H1 (cell line): ENCODE data around the gene BPI. TPM values are rescaled to one million over a fixed set of nuclear protein-coding genes. Genes with fewer than 3 reads are reported as not detected.

Experiments used
- CTCF ChIA-PET: fragments of 300-600 bp; sonication (Branson Sonifier 250); formaldehyde crosslinking; loops from one replicate; lab custom pipeline; 2021; ENCODE audit not compliant: partially characterized antibody; lab: Charles Lee
- POLR2A ChIA-PET: fragments of 300-600 bp; sonication (Branson Sonifier 250); formaldehyde crosslinking; loops from one replicate; lab custom pipeline; 2021; ENCODE audit warnings: inconsistent platforms; ENCODE audit not compliant: partially characterized antibody; lab: Charles Lee
- DNase-seq, 2 experiments: peaks; one replicate each; pipeline versions ENCODE4 v3.0.0 to v3.0.0-alpha.2; 2010 to 2022; ENCODE audit warnings: low spot score in 2 of 2, low read depth in 1 of 2, mixed read lengths in 1 of 2
- FAIRE-seq: peaks from 2 replicates; lab custom pipeline; 2011; peaks lifted over from hg19 to GRCh38; lab: Jason Lieb, UNC
- H2AFZ ChIP-seq: 2 replicates; pipeline ENCODE4 v1.8.1; 2012; ENCODE audit warnings: low read length, inconsistent platforms
- H2AK5ac ChIP-seq: 2 replicates; pipeline ENCODE4 v1.6.1; 2013; ENCODE audit warnings: low read depth, low read length
- H2BK120ac ChIP-seq: replicated peaks from 2 replicates; pipeline ENCODE3; 2013; ENCODE audit warnings: low read depth, low read length, inconsistent platforms
- H2BK12ac ChIP-seq: 2 replicates; pipeline ENCODE4 v1.6.1; 2013; ENCODE audit warnings: low read depth, low read length
- H2BK15ac ChIP-seq: 2 replicates; pipeline ENCODE4 v1.6.1; 2013; ENCODE audit warnings: low read length
- H2BK20ac ChIP-seq: 2 replicates; pipeline ENCODE4 v1.6.1; 2013; ENCODE audit warnings: low read length
- H2BK5ac ChIP-seq: 2 replicates; pipeline ENCODE4 v1.6.1; 2013; ENCODE audit warnings: low read depth, low read length
- H3K14ac ChIP-seq: 2 replicates; pipeline ENCODE4 v1.6.1; 2013; ENCODE audit warnings: inconsistent platforms; ENCODE audit not compliant: insufficient read length
- H3K18ac ChIP-seq: 2 replicates; pipeline ENCODE4 v1.6.1; 2013; ENCODE audit warnings: low read length; ENCODE audit errors: extremely low read depth
- H3K23ac ChIP-seq: 2 replicates; pipeline ENCODE4 v1.6.1; 2013; ENCODE audit warnings: inconsistent platforms; ENCODE audit not compliant: insufficient read length
- H3K23me2 ChIP-seq: 2 replicates; pipeline ENCODE4 v1.6.1; 2013; ENCODE audit warnings: low read depth, low read length
- H3K27ac ChIP-seq: 2 replicates; pipeline ENCODE4 v1.6.1; 2011; ENCODE audit warnings: low read depth, low read length, inconsistent platforms
- H3K27me3 ChIP-seq, 4 experiments: replicated peaks in 1 of 4; 1 replicate in 1 of 4; 2 replicates in 3 of 4; pipeline versions ENCODE4 v1.6.1 to v1.8.1; 2011 to 2013; ENCODE audit warnings: low read length in 3 of 4, mild to moderate bottlenecking in 3 of 4, inconsistent platforms in 2 of 4, mixed read lengths in 2 of 4, moderate library complexity in 1 of 4; ENCODE audit not compliant: control insufficient read depth in 3 of 4, insufficient read depth in 3 of 4; ENCODE audit errors: extremely low read depth in 1 of 4
- H3K36me3 ChIP-seq, 4 experiments: 2 replicates each; pipeline versions ENCODE4 v1.6.1 to v1.8.1; 2011 to 2013; ENCODE audit warnings: mild to moderate bottlenecking in 4 of 4, low read length in 3 of 4, moderate library complexity in 2 of 4, control low read depth in 1 of 4, inconsistent platforms in 1 of 4; ENCODE audit not compliant: insufficient read depth in 4 of 4, control insufficient read depth in 2 of 4
- H3K4ac ChIP-seq: replicated peaks from 2 replicates; pipeline ENCODE3; 2013; ENCODE audit warnings: low read length, low read depth, mixed read lengths, inconsistent platforms; ENCODE audit not compliant: insufficient read length
- H3K4me1 ChIP-seq, 4 experiments: replicated peaks in 1 of 4; 1 replicate in 1 of 4; 2 replicates in 3 of 4; pipeline versions ENCODE4 v1.6.1 to v1.8.1; 2011 to 2013; ENCODE audit warnings: low read length in 3 of 4, inconsistent platforms in 2 of 4, mixed read lengths in 1 of 4; ENCODE audit not compliant: insufficient read depth in 4 of 4, control insufficient read depth in 3 of 4
- H3K4me2 ChIP-seq, 2 experiments: 2 replicates each; pipeline versions ENCODE4 v1.6.1 to v1.8.1; 2011 to 2013; ENCODE audit warnings: low read depth in 2 of 2, low read length in 2 of 2, control low read depth in 1 of 2, inconsistent platforms in 1 of 2, mild to moderate bottlenecking in 1 of 2; ENCODE audit not compliant: insufficient read depth in 1 of 2
- H3K4me3 ChIP-seq, 4 experiments: fragments of 200-600, 300-600 bp in 1 of 4; sonication (generic), shearing (Covaris generic), sonication (Bioruptor Twin) in 1 of 4; 2 replicates each; pipeline versions ENCODE4 v1.5.1 to v1.8.1; 2011 to 2016; ENCODE audit warnings: low read length in 4 of 4, low read depth in 3 of 4, control low read depth in 2 of 4, inconsistent platforms in 2 of 4, mild to moderate bottlenecking in 2 of 4, mixed read lengths in 1 of 4, moderate library complexity in 1 of 4; ENCODE audit not compliant: insufficient read depth in 2 of 4; ENCODE audit errors: extremely low read depth in 1 of 4
- H3K56ac ChIP-seq: replicated peaks from 2 replicates; pipeline ENCODE3; 2013; ENCODE audit warnings: low read depth, mild to moderate bottlenecking, mixed read lengths, low read length, inconsistent platforms; ENCODE audit not compliant: insufficient read length
- H3K79me1 ChIP-seq: 2 replicates; pipeline ENCODE4 v1.6.1; 2013; ENCODE audit warnings: low read depth, low read length, control low read depth
- H3K79me2 ChIP-seq, 2 experiments: 2 replicates each; pipeline versions ENCODE4 v1.6.1 to v1.8.1; 2012 to 2013; ENCODE audit warnings: low read length in 2 of 2, mild to moderate bottlenecking in 2 of 2, inconsistent platforms in 1 of 2; ENCODE audit not compliant: insufficient read depth in 2 of 2, control insufficient read depth in 1 of 2
- H3K9ac ChIP-seq, 4 experiments: replicated peaks in 1 of 4; 1 replicate in 1 of 4; 2 replicates in 3 of 4; pipeline versions ENCODE4 v1.6.1 to v1.8.1; 2011 to 2013; ENCODE audit warnings: low read depth in 3 of 4, low read length in 3 of 4, control low read depth in 2 of 4, mild to moderate bottlenecking in 2 of 4, moderate library complexity in 2 of 4, inconsistent platforms in 1 of 4; ENCODE audit errors: extremely low read depth in 1 of 4
- H3K9me3 ChIP-seq, 2 experiments: 2 replicates each; pipeline versions ENCODE4 v1.6.1 to v1.8.1; 2012 to 2013; ENCODE audit warnings: mild to moderate bottlenecking in 2 of 2, moderate library complexity in 2 of 2, control low read depth in 1 of 2, inconsistent platforms in 1 of 2, low read depth in 1 of 2, low read length in 1 of 2, mixed read lengths in 1 of 2; ENCODE audit not compliant: insufficient read depth in 2 of 2
- H4K20me1 ChIP-seq, 2 experiments: replicated peaks in 1 of 2; 2 replicates each; pipeline versions ENCODE3 to v1.8.1; 2011 to 2013; ENCODE audit warnings: inconsistent platforms in 2 of 2, low read length in 2 of 2, mild to moderate bottlenecking in 1 of 2; ENCODE audit not compliant: insufficient read depth in 2 of 2, control insufficient read depth in 1 of 2
- H4K5ac ChIP-seq: 2 replicates; pipeline ENCODE4 v1.6.1; 2013; ENCODE audit warnings: low read length, low read depth, mixed read lengths, inconsistent platforms; ENCODE audit not compliant: insufficient read length
- H4K8ac ChIP-seq: 2 replicates; pipeline ENCODE4 v1.8.0; 2013; ENCODE audit warnings: mild to moderate bottlenecking, moderate library complexity, low read length, inconsistent platforms; ENCODE audit not compliant: insufficient read depth; ENCODE audit errors: extremely low read depth
- H4K91ac ChIP-seq: replicated peaks from 2 replicates; pipeline ENCODE3; 2013; ENCODE audit warnings: low read length, mixed read lengths, inconsistent platforms; ENCODE audit not compliant: insufficient read length
- ATF2 ChIP-seq: IDR thresholded peaks from 2 replicates; pipeline ENCODE4 v1.6.1; 2012; ENCODE audit warnings: low read length, inconsistent platforms
- CBX5 ChIP-seq: fragments of 300-800, 300-1000 bp; sonication (generic); IDR thresholded peaks from 2 replicates; pipeline ENCODE4 v1.7.1; 2016; ENCODE audit warnings: antibody characterized with exemption, low read length, low read depth
- CTBP2 ChIP-seq: IDR thresholded peaks from 2 replicates; pipeline ENCODE4 v1.7.0; 2011; ENCODE audit warnings: borderline replicate concordance, mild to moderate bottlenecking, moderate library complexity, mixed read lengths, low read length; ENCODE audit not compliant: insufficient read depth, insufficient read length
- JUND ChIP-seq: IDR thresholded peaks from 2 replicates; pipeline ENCODE4 v1.6.1; 2011; ENCODE audit warnings: mild to moderate bottlenecking, improper control_type of control experiment, low read length
- NANOG ChIP-seq: IDR thresholded peaks from 2 replicates; pipeline ENCODE4 v1.6.1; 2011; ENCODE audit warnings: low read length, low read depth, mild to moderate bottlenecking, inconsistent platforms; ENCODE audit not compliant: insufficient read depth, poor library complexity, severe bottlenecking
- NRF1 ChIP-seq: IDR thresholded peaks from 2 replicates; pipeline ENCODE4 v1.6.1; 2011; ENCODE audit warnings: mild to moderate bottlenecking, low read depth, low read length, improper control_type of control experiment
- POLR2AphosphoS5 ChIP-seq: IDR thresholded peaks from 2 replicates; pipeline ENCODE4 v1.6.1; 2011; ENCODE audit warnings: low read depth, low read length
- RBBP5 ChIP-seq: IDR thresholded peaks from 2 replicates; pipeline ENCODE4 v1.7.1; 2012; ENCODE audit warnings: low read depth, mild to moderate bottlenecking, inconsistent platforms, low read length, moderate library complexity, borderline replicate concordance
- RNF2 ChIP-seq: fragments of 200-900, 300-1000 bp; sonication (generic); IDR thresholded peaks from 2 replicates; pipeline ENCODE4 v1.7.1; 2016; ENCODE audit warnings: borderline replicate concordance, low read depth, mild to moderate bottlenecking, antibody characterized with exemption, low read length; ENCODE audit not compliant: poor library complexity, severe bottlenecking; ENCODE audit errors: missing control alignments
- SUZ12 ChIP-seq: fragments of 200-600 bp; sonication (generic); IDR thresholded peaks from 2 replicates; pipeline ENCODE4 v1.6.1; 2012; ENCODE audit warnings: mild to moderate bottlenecking, inconsistent platforms, low read length, moderate library complexity, mixed read lengths
- ZNF274 ChIP-seq: IDR thresholded peaks from 2 replicates; pipeline ENCODE4 v1.7.0; 2012; ENCODE audit warnings: low read length, borderline replicate concordance; ENCODE audit errors: extremely low read depth
- WGBS, 2 experiments: shearing (Covaris generic) in 1 of 2; methylation state at CpG; one replicate each; pipeline versions ENCODE4 v1.1.6 to v1.1.7; 2013 to 2015; ENCODE audit warnings: low lambda C conversion rate in 2 of 2, mixed read lengths in 2 of 2, inconsistent platforms in 1 of 2, low coverage in 1 of 2, missing lambda C conversion rate in 1 of 2; ENCODE audit not compliant: insufficient replicate concordance in 2 of 2, insufficient coverage in 1 of 2, insufficient read length in 1 of 2; ENCODE audit errors: extremely low coverage in 1 of 2, missing lambda C conversion rate in 1 of 2; 5-methylcytosine and 5-hydroxymethylcytosine counted together
- polyA plus RNA-seq, 7 experiments: library from polyadenylated mRNA; depleted of rRNA in 3 of 7; stranded (reverse) in 5 of 7; unstranded in 2 of 7; fragments of >200 nt in 5 of 7; fragments of 200-250 nt in 2 of 7; gene quantifications; 1 replicate in 5 of 7; 2 replicates in 1 of 7; 4 replicates in 1 of 7; pipeline versions ENCODE4 v1.2.1 to v1.2.3, GENCODE V29; 2011 to 2013; ENCODE audit warnings: missing spikeins in 2 of 7, mixed read lengths in 2 of 7
- total RNA-seq: library from RNA; stranded (reverse); fragmentation: NEBNext Ultra II Directional; extraction: Animal tissue kit (Norgen Biotek cat#: 25700); gene quantifications from 2 replicates; pipeline ENCODE4 v1.2.1, GENCODE V29; 2021

The BPI gene
- total and polyA plus RNA-seq, 2 of the 8 experiments (the other 6 are each of a cell fraction or from before 2014, with no cell fraction given): not detected

GRCh38 chr20:38386004-38386403, 82.0 kb downstream of the BPI start:
- Histone ChIP-seq H3K56ac (no peak overlapping the region), H3K4me2 (no peak overlapping the region), H3K9ac (no peak overlapping the region), H2BK15ac (no peak overlapping the region), H3K18ac (no peak overlapping the region), H3K23ac (no peak overlapping the region), H4K20me1 (no peaks in the 10 kb centered on the region), H4K91ac (no peak overlapping the region), H2AFZ (peak overlapping the region; percentile 73; the same call in 1 of the 2 replicates), H3K23me2 (no peaks in the 10 kb centered on the region), H3K4ac (no peak overlapping the region), H4K8ac (no peak overlapping the region), H3K4me1 (peaks cover 0 to 5% (median 1%) of the 10 kb centered on the region in 4 experiments; a peak in 1 of 7 replicates), H4K5ac (no peak overlapping the region), H3K14ac (no peak overlapping the region), H2BK20ac (no peak overlapping the region), H2BK120ac (no peak overlapping the region), H3K79me2 (no peaks in the 10 kb centered on the region), H3K36me3 (no peaks in the 10 kb centered on the region), H2BK12ac (no peak overlapping the region), H3K9me3 (no peaks in the 10 kb centered on the region), H2BK5ac (no peak overlapping the region), H3K27ac (no peak overlapping the region), H3K79me1 (no peaks in the 10 kb centered on the region), H3K4me3 (no peak overlapping the region), H3K27me3 (no peaks in the 10 kb centered on the region; a peak in 1 of 7 replicates), H2AK5ac (no peak overlapping the region)
- TF ChIP-seq JUND: no peak
- no peak for TF ChIP-seq RNF2
- no peak for TF ChIP-seq CBX5
- TF ChIP-seq NRF1: no peak
- no peak for TF ChIP-seq RBBP5
- TF ChIP-seq CTBP2: no peak
- TF ChIP-seq POLR2AphosphoS5: no peak
- no peak for TF ChIP-seq ZNF274
- TF ChIP-seq NANOG: no peak
- no peak for TF ChIP-seq ATF2
- no peak for TF ChIP-seq SUZ12
- DNase-seq (no peak), FAIRE-seq (no peak)
- ChIA-PET POLR2A (interaction anchor here (1.3 kb wide), 1 partner anchor 17 kb away, joined by 4 read pairs; no protein-coding TSS in a partner anchor), CTCF (interaction anchor here (1.3 to 1.4 kb wide), 3 partner anchors 13 to 49 kb away, joined by 3 to 7 read pairs (median 5); no protein-coding TSS in a partner anchor)
- 84% methylated on average over 8 of the region's 8 CpGs; no CpG with 5 or more reads in 1 of the 2 experiments for WGBS, 2 experiments
